Type B pancreatic cell (in vitro differentiated cells): Measurements from ENCODE around the gene PDCD1LG2. TPM values are rescaled to one million over a fixed set of nuclear protein-coding genes. Genes with fewer than 3 reads are reported as not detected.

ENCODE experiments used
- DNase-seq: peaks from one replicate; pipeline ENCODE4 v3.0.0; 2021; ENCODE audit warnings: mixed read lengths; ENCODE audit not compliant: unreplicated experiment; ENCODE audit errors: extremely low spot score
- H3K27ac Mint-ChIP-seq: 2 replicates; pipeline ENCODE4 v1.8.0; 2021; ENCODE audit warnings: mild to moderate bottlenecking, mixed read lengths
- H3K27me3 Mint-ChIP-seq: 2 replicates; pipeline ENCODE4 v1.8.0; 2021; ENCODE audit warnings: mixed read lengths
- H3K36me3 Mint-ChIP-seq: 2 replicates; pipeline ENCODE4 v1.8.0; 2021; ENCODE audit warnings: mixed read lengths
- H3K4me1 Mint-ChIP-seq: one replicate; pipeline ENCODE4 v1.8.0; 2021; ENCODE audit warnings: mixed read lengths; ENCODE audit not compliant: unreplicated experiment
- H3K4me3 Mint-ChIP-seq: 2 replicates; pipeline ENCODE4 v1.8.0; 2021; ENCODE audit warnings: mild to moderate bottlenecking, mixed read lengths
- H3K9me3 Mint-ChIP-seq: 2 replicates; pipeline ENCODE4 v1.8.0; 2021; ENCODE audit warnings: mixed read lengths
- CTCF ChIP-seq: fragments of 200-600 bp; sonication (generic); conservative IDR thresholded peaks from 2 replicates; pipeline ENCODE4 v1.5.0; 2021; ENCODE audit warnings: antibody characterized with exemption, mild to moderate bottlenecking
- total RNA-seq: library from RNA; stranded (reverse); gene quantifications from 2 replicates; pipeline ENCODE4 v1.2.1, GENCODE V29; 2021; ENCODE audit warnings: low replicate concordance

PDCD1LG2 gene
- total RNA-seq, 1 donor from 2014 or later, result not detected

GRCh38 chr9:5568868-5569267, 58.5 kb downstream of the PDCD1LG2 start:
- TF ChIP-seq CTCF, result no peak
- H3K4me1 Mint-ChIP-seq, result peaks cover 4% of the 10 kb centered on the region
- no peaks in the 10 kb centered on the region for H3K36me3 Mint-ChIP-seq
- peak overlapping the region; percentile 2 for H3K27ac Mint-ChIP-seq
- no peaks in the 10 kb centered on the region for H3K27me3 Mint-ChIP-seq
- no peak overlapping the region for H3K4me3 Mint-ChIP-seq
- no peak for DNase-seq
- H3K9me3 Mint-ChIP-seq, result no peaks in the 10 kb centered on the region

DNA sequence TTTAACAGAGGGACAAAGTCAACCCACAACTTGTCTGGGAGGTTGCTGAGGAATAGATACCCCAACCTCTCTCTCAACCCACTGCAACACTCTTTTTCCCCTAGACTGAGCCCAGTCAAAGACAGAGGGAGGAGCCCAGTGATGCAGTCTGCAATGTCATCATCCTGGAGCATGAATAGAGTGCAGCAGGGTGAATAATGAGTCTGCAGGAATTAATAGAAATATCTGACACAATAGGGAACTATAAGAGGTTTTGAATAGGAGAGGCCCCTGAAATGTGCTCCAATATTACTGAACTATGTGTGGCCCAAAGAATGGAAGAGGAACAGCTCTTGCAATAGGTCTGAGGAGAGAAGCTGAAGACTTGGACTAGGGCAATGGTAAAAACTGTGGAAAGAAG, 59.1 kb downstream of the PDCD1LG2 start:
- Mint-ChIP-seq H3K4me1 (peaks cover 4% of the 10 kb centered on the region), H3K9me3 (no peaks in the 10 kb centered on the region), H3K27ac (no peak overlapping the region), H3K4me3 (no peak overlapping the region), H3K36me3 (no peaks in the 10 kb centered on the region), H3K27me3 (no peaks in the 10 kb centered on the region)
- no peak for TF ChIP-seq CTCF
- no peak for DNase-seq

GRCh38 chr9:5569891-5570290, 59.6 kb downstream of the PDCD1LG2 start:
- Mint-ChIP-seq H3K4me1 (peaks cover 4% of the 10 kb centered on the region), H3K9me3 (peaks cover under 1% of the 10 kb centered on the region), H3K4me3 (no peak overlapping the region), H3K27ac (no peak overlapping the region), H3K36me3 (peaks cover 2% of the 10 kb centered on the region), H3K27me3 (no peaks in the 10 kb centered on the region)
- TF ChIP-seq CTCF, result no peak
- DNase-seq, result no peak

DNA sequence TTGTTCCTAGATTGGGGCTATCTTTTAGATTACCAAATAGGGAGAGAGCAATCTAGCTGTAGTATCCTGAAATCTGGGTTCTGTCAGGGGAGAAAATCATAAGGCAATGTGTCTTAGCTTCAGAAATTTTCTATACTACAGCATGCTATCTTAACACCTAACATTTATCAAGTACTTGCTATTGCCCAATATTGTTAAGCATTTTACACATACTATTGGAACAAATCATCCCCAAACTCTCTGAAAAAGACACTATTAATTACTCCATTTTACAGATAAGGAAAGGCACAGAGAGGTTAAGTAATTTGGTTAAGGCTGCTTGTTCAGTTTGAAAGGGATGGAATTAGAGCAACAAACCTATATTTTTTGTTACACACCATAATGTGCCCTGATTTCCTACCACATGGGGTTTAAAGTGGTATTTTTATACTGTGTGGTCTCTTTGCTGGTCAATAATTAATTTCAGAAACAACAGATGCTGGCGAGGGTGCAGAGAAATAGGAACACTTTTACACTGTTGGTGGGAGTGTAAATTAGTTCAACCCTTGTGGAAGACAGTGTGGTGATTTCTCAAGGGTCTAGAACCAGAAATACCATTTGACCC, 61.4 kb downstream of the PDCD1LG2 start:
- peaks cover 7% of the 10 kb centered on the region for H3K36me3 Mint-ChIP-seq
- H3K4me1 Mint-ChIP-seq, result no peaks in the 10 kb centered on the region
- peaks cover 5% of the 10 kb centered on the region for H3K9me3 Mint-ChIP-seq
- TF ChIP-seq CTCF, result no peak
- DNase-seq, result no peak
- no peak overlapping the region for H3K4me3 Mint-ChIP-seq
- no peaks in the 10 kb centered on the region for H3K27me3 Mint-ChIP-seq
- no peak overlapping the region for H3K27ac Mint-ChIP-seq

GRCh38 chr9:5574097-5574496, 63.8 kb downstream of the PDCD1LG2 start:
- Mint-ChIP-seq H3K27ac (no peak overlapping the region), H3K27me3 (no peaks in the 10 kb centered on the region), H3K36me3 (peaks cover 7% of the 10 kb centered on the region), H3K4me3 (no peak overlapping the region), H3K4me1 (no peaks in the 10 kb centered on the region), H3K9me3 (peaks cover 5% of the 10 kb centered on the region)
- no peak for TF ChIP-seq CTCF
- DNase-seq, result no peak

DNA sequence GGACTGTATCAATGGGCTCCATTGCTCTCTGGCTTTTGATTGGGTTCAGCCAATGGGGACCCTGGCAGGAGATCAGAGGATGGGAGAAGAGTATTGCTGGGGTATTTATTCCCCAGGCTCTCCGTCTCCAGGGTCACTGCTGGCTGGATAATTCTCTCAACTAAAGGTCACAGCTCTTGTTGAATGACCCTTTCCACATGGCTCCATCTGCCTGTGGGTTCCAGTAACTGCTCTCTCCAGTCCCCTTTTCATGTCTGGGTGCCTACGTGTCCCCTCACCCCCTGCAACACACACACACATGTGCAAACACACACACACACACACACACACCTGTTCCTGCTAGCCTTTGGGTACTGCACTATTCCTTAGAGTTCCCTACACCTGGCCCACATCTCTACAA, 64.7 kb downstream of the PDCD1LG2 start:
- no peaks in the 10 kb centered on the region for H3K27me3 Mint-ChIP-seq
- H3K4me3 Mint-ChIP-seq, result no peak overlapping the region
- no peak for DNase-seq
- no peaks in the 10 kb centered on the region for H3K4me1 Mint-ChIP-seq
- no peak for TF ChIP-seq CTCF
- H3K27ac Mint-ChIP-seq, result no peak overlapping the region
- H3K36me3 Mint-ChIP-seq, result peaks cover 7% of the 10 kb centered on the region
- H3K9me3 Mint-ChIP-seq, result peaks cover 5% of the 10 kb centered on the region
